GM12878 (cell line): Measurements from ENCODE around the gene PP2D1. TPM values are rescaled to one million over a fixed set of nuclear protein-coding genes. Genes with fewer than 3 reads are reported as not detected.

Source experiments
- ATAC-seq: fragments of 200-7000 bp; cut with Tn5 transposase; 3 replicates; pipeline ENCODE4 v1.9.1; 2020; ENCODE audit warnings: mild to moderate bottlenecking, moderate library complexity
- BruUV-seq: library from RNA; stranded (reverse); fragments of 400-500 nt; replicated peaks from 2 replicates; lab custom pipeline; 2021; lab: Mats Ljungman, UMichigan
- CTCF ChIA-PET: fragments of 300-600 bp; sonication (Branson Sonifier 250); formaldehyde crosslinking; extraction: SDS; loops from one replicate; lab custom pipeline; 2021; ENCODE audit warnings: inconsistent platforms; lab: Yijun Ruan, JAX
- POLR2A ChIA-PET: fragments of 350-600 bp; formaldehyde crosslinking; extraction: SDS; loops from one replicate; lab custom pipeline; 2021; ENCODE audit warnings: inconsistent platforms; lab: Charles Lee
- RAD21 ChIA-PET: fragments of 300-600 bp; sonication (Branson Sonifier 250); formaldehyde crosslinking; loops from one replicate; lab custom pipeline; 2023; ENCODE audit warnings: antibody characterized with exemption; ENCODE audit not compliant: unreplicated experiment; lab: Charles Lee
- SMC1A ChIA-PET: fragments of 300-600 bp; sonication (Branson Sonifier 250); formaldehyde crosslinking; loops from one replicate; lab custom pipeline; 2023; ENCODE audit not compliant: unreplicated experiment, uncharacterized antibody; lab: Charles Lee
- DNase-seq: peaks from one replicate; pipeline ENCODE4 v3.0.0-alpha.2; 2011; ENCODE audit warnings: low read depth, low spot score
- FAIRE-seq: peaks from 3 replicates; lab custom pipeline; 2011; peaks lifted over from hg19 to GRCh38; lab: Jason Lieb, UNC
- H2AFZ ChIP-seq: 2 replicates; pipeline ENCODE4 v1.6.0; 2011; ENCODE audit warnings: low read depth, low read length, control low read depth; ENCODE audit not compliant: control insufficient read depth
- H3K27ac ChIP-seq: 2 replicates; pipeline ENCODE4 v1.5.1; 2011; ENCODE audit warnings: control low read depth; ENCODE audit not compliant: control insufficient read depth, insufficient read depth
- H3K27me3 ChIP-seq, 2 experiments: replicated peaks in 1 of 2; 2 replicates each; pipeline versions ENCODE4 v1.6.0 to v1.6.1; 2011; ENCODE audit warnings: low read length in 1 of 2; ENCODE audit not compliant: control insufficient read depth in 2 of 2, insufficient read depth in 2 of 2
- H3K36me3 ChIP-seq, 2 experiments: 2 replicates each; pipeline ENCODE4 v1.5.1; 2011; ENCODE audit warnings: low read length in 1 of 2; ENCODE audit not compliant: control insufficient read depth in 2 of 2, insufficient read depth in 2 of 2
- H3K4me1 ChIP-seq: 2 replicates; pipeline ENCODE4 v1.6.1; 2011; ENCODE audit warnings: mild to moderate bottlenecking, low read length, moderate library complexity, mixed read lengths; ENCODE audit not compliant: control insufficient read depth, insufficient read depth
- H3K4me2 ChIP-seq: 2 replicates; pipeline ENCODE4 v1.6.0; 2011; ENCODE audit warnings: control low read depth; ENCODE audit not compliant: control insufficient read depth, insufficient read depth
- H3K4me3 ChIP-seq: fragments of 200-600 bp; sonication (generic); 2 replicates; pipeline ENCODE4 v1.5.1; 2016
- H3K79me2 ChIP-seq: 2 replicates; pipeline ENCODE4 v1.6.0; 2011; ENCODE audit warnings: low read length; ENCODE audit not compliant: control insufficient read depth, insufficient read depth
- H3K9ac ChIP-seq: 2 replicates; pipeline ENCODE4 v1.8.0; 2011; ENCODE audit warnings: low read length, control low read depth, mixed read lengths; ENCODE audit not compliant: control insufficient read depth, insufficient read depth
- H3K9me3 ChIP-seq: replicated peaks from 3 replicates; pipeline ENCODE4 v1.5.1; 2011; ENCODE audit warnings: mild to moderate bottlenecking, low read length; ENCODE audit not compliant: control insufficient read depth, insufficient read depth
- H4K20me1 ChIP-seq: 2 replicates; pipeline ENCODE4 v1.6.0; 2011; ENCODE audit not compliant: control insufficient read depth, insufficient read depth
- MEF2B ChIP-seq: fragments of 450-650 bp; IDR thresholded peaks from 2 replicates; pipeline ENCODE4 v1.6.1; 2018; ENCODE audit warnings: mild to moderate bottlenecking, moderate library complexity; ENCODE audit not compliant: partially characterized antibody, poor library complexity, severe bottlenecking
- SIN3A ChIP-seq: IDR thresholded peaks from 2 replicates; pipeline ENCODE4 v1.6.1; 2012; ENCODE audit warnings: low read depth, low read length, improper control_type of control experiment
- WGBS: methylation state at CpG from one replicate; pipeline ENCODE4 v1.1.6; 2016; ENCODE audit warnings: low lambda C conversion rate; ENCODE audit not compliant: insufficient replicate concordance, insufficient coverage; ENCODE audit errors: missing lambda C conversion rate; 5-methylcytosine and 5-hydroxymethylcytosine counted together
- in situ Hi-C: fragments of 300-500 bp; cut with MboI; formaldehyde crosslinking; loops from 9 replicates; pipeline ENCODE4 v1.14.3; 2018; ENCODE audit warnings: mixed read lengths
- intact Hi-C: fragments of 100-400 bp; cut with micrococcal nuclease; formaldehyde crosslinking; loops from one replicate; pipeline ENCODE4 v1.14.2; 2022; ENCODE audit not compliant: unreplicated experiment
- polyA plus RNA-seq, 11 experiments: library from polyadenylated mRNA; depleted of rRNA in 4 of 11; unstranded in 6 of 11; stranded (reverse) in 5 of 11; fragments of >200 nt; fragmentation: Nextera tagmentation in 4 of 11; fragmentation: Illumina TruSeq in 1 of 11; extraction: Ambion mirVana in 4 of 11; extraction: Trizol in 1 of 11; gene quantifications; 1 replicate in 1 of 11; 2 replicates in 10 of 11; pipeline versions ENCODE4 v1.2.1 to v1.2.3, GENCODE V29; 2011 to 2016; ENCODE audit warnings: inconsistent platforms in 2 of 11, missing spikeins in 2 of 11, low read depth in 1 of 11
- total RNA-seq, 4 experiments: library from RNA; depleted of rRNA in 3 of 4; stranded (reverse); fragments of >200 nt in 3 of 4; fragmentation: Illumina TruSeq in 1 of 4; extraction: Trizol in 1 of 4; gene quantifications; 2 replicates each; pipeline versions ENCODE4 v1.2.1 to v1.2.3, GENCODE V29; 2013 to 2021
- TF ChIP-seq, protein P1 (sequence below): IDR thresholded peaks from 2 replicates; pipeline ENCODE4 v1.6.1; 2011; ENCODE audit warnings: mild to moderate bottlenecking, low read depth, low read length, moderate library complexity; ENCODE audit not compliant: insufficient replicate concordance
- TF ChIP-seq, protein P2 (sequence below): fragments of 450-650 bp; IDR thresholded peaks from 2 replicates; pipeline ENCODE4 v1.6.1; 2018; ENCODE audit warnings: mild to moderate bottlenecking, low read depth, moderate library complexity; ENCODE audit not compliant: partially characterized antibody

The PP2D1 gene
- total and polyA plus RNA-seq, 10 of the 15 experiments (the other 5 are each of a cell fraction or from before 2014, with no cell fraction given): 0.04 to 0.18 (median 0.17) TPM; not detected in 7

DNA sequence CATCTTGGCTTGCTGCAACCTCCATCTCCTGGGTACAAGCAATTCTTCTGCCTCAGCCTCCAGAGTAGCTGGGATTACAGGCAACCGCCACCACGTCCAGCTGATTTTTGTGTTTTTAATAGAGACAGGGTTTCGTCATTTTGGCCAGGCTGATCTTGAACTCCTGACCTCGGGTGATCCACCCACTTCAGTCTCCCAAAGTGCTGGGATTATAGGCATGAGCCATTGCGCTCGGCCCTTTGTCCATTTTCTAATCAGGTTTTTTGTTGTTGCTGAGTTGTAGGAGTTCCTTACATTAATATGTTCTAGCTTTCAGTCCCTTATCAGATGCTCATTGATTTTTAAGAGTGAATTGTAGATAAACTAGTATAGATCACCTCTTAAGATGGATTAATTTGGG is 44.9 kb downstream of the PP2D1 start:
- no peak for FAIRE-seq
- no TSS peak for BruUV-seq
- H3K4me3 ChIP-seq: no peak overlapping the region
- no peaks in the 10 kb centered on the region for H3K9me3 ChIP-seq
- no peaks in the 10 kb centered on the region; the same call in 1 of the 2 replicates for H4K20me1 ChIP-seq
- H3K79me2 ChIP-seq: peaks cover 26% of the 10 kb centered on the region
- WGBS: 92% methylated on average over 6 of the region's 6 CpGs
- intact Hi-C loops: no loop called here
- TF ChIP-seq MEF2B (no peak), SIN3A (no peak)
- H3K27me3 ChIP-seq: no peaks in the 10 kb centered on the region
- no peak overlapping the region for H3K27ac ChIP-seq
- in situ Hi-C loops: no loop called here
- H2AFZ ChIP-seq: no peak overlapping the region
- POLR2A ChIA-PET: interaction anchor here (1.1 kb wide), 1 partner anchor 74 kb away, joined by 5 read pairs; no protein-coding TSS in a partner anchor
- DNase-seq: no peak
- H3K9ac ChIP-seq: no peak overlapping the region
- H3K4me2 ChIP-seq: no peak overlapping the region
- ATAC-seq: no peak
- H3K4me1 ChIP-seq: no peaks in the 10 kb centered on the region
- RAD21 ChIA-PET: no interaction called here
- SMC1A ChIA-PET: no interaction called here
- CTCF ChIA-PET: interaction anchor here (0.8 kb wide), 1 partner anchor 16 kb away, joined by 3 read pairs; no protein-coding TSS in a partner anchor
- H3K36me3 ChIP-seq: peaks cover 0 to 5% of the 10 kb centered on the region in 2 experiments; a peak in 3 of 4 replicates

DNA sequence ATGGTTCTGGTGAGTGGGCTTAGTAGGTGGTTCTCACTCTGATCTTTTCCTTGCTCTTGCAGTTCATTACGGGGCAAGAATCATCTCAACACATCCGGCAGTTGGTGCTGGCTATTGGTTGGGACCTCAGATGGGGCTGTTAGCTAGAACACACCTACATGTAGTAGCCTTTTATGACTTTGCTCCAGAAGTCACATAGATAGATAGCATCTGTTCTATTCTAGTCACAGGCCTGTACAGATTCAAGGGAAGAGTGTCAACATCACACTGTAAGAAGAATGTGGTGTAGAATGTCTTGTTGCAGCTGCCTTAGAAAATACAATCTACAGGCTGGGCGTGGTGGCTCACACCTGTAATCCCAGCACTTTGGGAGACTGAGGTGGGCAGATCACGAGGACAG is 50.1 kb downstream of the PP2D1 start:
- TF ChIP-seq, protein P1, sequence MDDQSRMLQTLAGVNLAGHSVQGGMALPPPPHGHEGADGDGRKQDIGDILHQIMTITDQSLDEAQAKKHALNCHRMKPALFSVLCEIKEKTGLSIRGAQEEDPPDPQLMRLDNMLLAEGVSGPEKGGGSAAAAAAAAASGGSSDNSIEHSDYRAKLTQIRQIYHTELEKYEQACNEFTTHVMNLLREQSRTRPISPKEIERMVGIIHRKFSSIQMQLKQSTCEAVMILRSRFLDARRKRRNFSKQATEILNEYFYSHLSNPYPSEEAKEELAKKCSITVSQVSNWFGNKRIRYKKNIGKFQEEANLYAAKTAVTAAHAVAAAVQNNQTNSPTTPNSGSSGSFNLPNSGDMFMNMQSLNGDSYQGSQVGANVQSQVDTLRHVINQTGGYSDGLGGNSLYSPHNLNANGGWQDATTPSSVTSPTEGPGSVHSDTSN: no peak
- TF ChIP-seq, protein P2, sequence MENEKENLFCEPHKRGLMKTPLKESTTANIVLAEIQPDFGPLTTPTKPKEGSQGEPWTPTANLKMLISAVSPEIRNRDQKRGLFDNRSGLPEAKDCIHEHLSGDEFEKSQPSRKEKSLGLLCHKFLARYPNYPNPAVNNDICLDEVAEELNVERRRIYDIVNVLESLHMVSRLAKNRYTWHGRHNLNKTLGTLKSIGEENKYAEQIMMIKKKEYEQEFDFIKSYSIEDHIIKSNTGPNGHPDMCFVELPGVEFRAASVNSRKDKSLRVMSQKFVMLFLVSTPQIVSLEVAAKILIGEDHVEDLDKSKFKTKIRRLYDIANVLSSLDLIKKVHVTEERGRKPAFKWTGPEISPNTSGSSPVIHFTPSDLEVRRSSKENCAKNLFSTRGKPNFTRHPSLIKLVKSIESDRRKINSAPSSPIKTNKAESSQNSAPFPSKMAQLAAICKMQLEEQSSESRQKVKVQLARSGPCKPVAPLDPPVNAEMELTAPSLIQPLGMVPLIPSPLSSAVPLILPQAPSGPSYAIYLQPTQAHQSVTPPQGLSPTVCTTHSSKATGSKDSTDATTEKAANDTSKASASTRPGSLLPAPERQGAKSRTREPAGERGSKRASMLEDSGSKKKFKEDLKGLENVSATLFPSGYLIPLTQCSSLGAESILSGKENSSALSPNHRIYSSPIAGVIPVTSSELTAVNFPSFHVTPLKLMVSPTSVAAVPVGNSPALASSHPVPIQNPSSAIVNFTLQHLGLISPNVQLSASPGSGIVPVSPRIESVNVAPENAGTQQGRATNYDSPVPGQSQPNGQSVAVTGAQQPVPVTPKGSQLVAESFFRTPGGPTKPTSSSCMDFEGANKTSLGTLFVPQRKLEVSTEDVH: no peak
- Histone ChIP-seq H3K27me3 (no peaks in the 10 kb centered on the region), H4K20me1 (no peaks in the 10 kb centered on the region; the same call in 1 of the 2 replicates), H3K79me2 (peaks cover 19% of the 10 kb centered on the region), H3K4me3 (no peak overlapping the region), H3K36me3 (peaks cover 0 to 9% of the 10 kb centered on the region in 2 experiments; a peak in 3 of 4 replicates), H3K9me3 (no peaks in the 10 kb centered on the region), H3K9ac (no peak overlapping the region), H3K4me2 (no peak overlapping the region), H2AFZ (no peak overlapping the region), H3K27ac (no peak overlapping the region), H3K4me1 (no peaks in the 10 kb centered on the region)
- no peak for DNase-seq
- intact Hi-C loops (no loop called here), in situ Hi-C loops (no loop called here)
- RAD21 ChIA-PET: no interaction called here
- SMC1A ChIA-PET: no interaction called here
- WGBS: 100% methylated on average over 4 of the region's 4 CpGs
- POLR2A ChIA-PET: no interaction called here
- BruUV-seq: no TSS peak
- no peak for FAIRE-seq
- CTCF ChIA-PET: no interaction called here
- no peak for ATAC-seq
